HepG2 (cell line): ENCODE results near the gene LSM12. TPM values are rescaled to one million over a fixed set of nuclear protein-coding genes. Genes with fewer than 3 reads are reported as not detected.

Experiments used
- AFF4 ChIP-seq: sonication (generic); formaldehyde crosslinking; IDR thresholded peaks from 2 replicates; pipeline ENCODE4 v1.4.0; 2020; ENCODE audit warnings: missing genetic modification reagents
- ARID3A ChIP-seq: IDR thresholded peaks from 2 replicates; pipeline ENCODE4 v1.6.1; 2012; ENCODE audit warnings: low read depth, low read length, improper control_type of control experiment
- ATF4 ChIP-seq, 2 experiments: fragments of 450-650 bp in 1 of 2; sonication (generic) in 1 of 2; formaldehyde crosslinking; IDR thresholded peaks; 2 replicates each; pipeline versions ENCODE4 v1.5.0 to v1.8.0; 2020 to 2022; ENCODE audit warnings: mild to moderate bottlenecking in 1 of 2, missing genetic modification reagents in 1 of 2
- CHCHD3 ChIP-seq: sonication (generic); formaldehyde crosslinking; IDR thresholded peaks from 2 replicates; pipeline ENCODE4 v1.8.0; 2022; ENCODE audit warnings: mild to moderate bottlenecking, missing genetic modification reagents, moderate library complexity
- ETV5 ChIP-seq: IDR thresholded peaks from 2 replicates; pipeline ENCODE4 v1.6.1; 2018; ENCODE audit warnings: missing biosample characterization, missing genetic modification reagents, inconsistent platforms, borderline replicate concordance
- GTF2F1 ChIP-seq: fragments of 150-350 bp; IDR thresholded peaks from 2 replicates; pipeline ENCODE4 v1.6.1; 2014; ENCODE audit warnings: low read length
- ISL2 ChIP-seq: sonication (generic); formaldehyde crosslinking; IDR thresholded peaks from 2 replicates; pipeline ENCODE4 v1.5.0; 2020; ENCODE audit warnings: missing genetic modification reagents
- JUN ChIP-seq: sonication (generic); formaldehyde crosslinking; IDR thresholded peaks from 2 replicates; pipeline ENCODE4 v1.4.0; 2020; ENCODE audit warnings: mild to moderate bottlenecking, missing genetic modification reagents
- MAF1 ChIP-seq: sonication (generic); formaldehyde crosslinking; IDR thresholded peaks from 2 replicates; pipeline ENCODE4 v1.5.0; 2020; ENCODE audit warnings: missing genetic modification reagents, borderline replicate concordance
- NRL ChIP-seq: sonication (generic); formaldehyde crosslinking; IDR thresholded peaks from 2 replicates; pipeline ENCODE4 v1.5.0; 2020; ENCODE audit warnings: missing genetic modification reagents, mild to moderate bottlenecking, moderate library complexity, borderline replicate concordance
- RBAK ChIP-seq: sonication (generic); formaldehyde crosslinking; IDR thresholded peaks from 2 replicates; pipeline ENCODE4 v1.5.1; 2020; ENCODE audit warnings: mild to moderate bottlenecking, missing genetic modification reagents
- RBFOX2 ChIP-seq: fragments of 200-400 bp; formaldehyde crosslinking; IDR thresholded peaks from 2 replicates; pipeline ENCODE4 v1.6.1; 2017; ENCODE audit warnings: low read depth, mild to moderate bottlenecking, low read length
- SMAD3 ChIP-seq: sonication (generic); formaldehyde crosslinking; IDR thresholded peaks from 2 replicates; pipeline ENCODE4 v1.4.0; 2020; ENCODE audit warnings: missing genetic modification reagents
- SNAI1 ChIP-seq: sonication (generic); formaldehyde crosslinking; IDR thresholded peaks from 2 replicates; pipeline ENCODE4 v1.5.0; 2020; ENCODE audit warnings: mild to moderate bottlenecking, missing genetic modification reagents, borderline replicate concordance
- SPEN ChIP-seq: sonication (generic); formaldehyde crosslinking; IDR thresholded peaks from 2 replicates; pipeline ENCODE4 v1.5.1; 2020; ENCODE audit warnings: low read depth, mild to moderate bottlenecking, missing genetic modification reagents
- TBX2 ChIP-seq: sonication (generic); formaldehyde crosslinking; IDR thresholded peaks from 2 replicates; pipeline ENCODE4 v1.5.0; 2020; ENCODE audit warnings: missing genetic modification reagents, mild to moderate bottlenecking, borderline replicate concordance
- TSC22D2 ChIP-seq: sonication (generic); formaldehyde crosslinking; IDR thresholded peaks from 2 replicates; pipeline ENCODE4 v1.5.1; 2020; ENCODE audit warnings: missing genetic modification reagents, mild to moderate bottlenecking, borderline replicate concordance
- ZMYM2 ChIP-seq: sonication (generic); formaldehyde crosslinking; IDR thresholded peaks from 2 replicates; pipeline ENCODE4 v1.8.0; 2022; ENCODE audit warnings: mild to moderate bottlenecking, missing genetic modification reagents
- ZNF225 ChIP-seq: sonication (generic); formaldehyde crosslinking; IDR thresholded peaks from 2 replicates; pipeline ENCODE4 v1.4.0; 2020; ENCODE audit warnings: mild to moderate bottlenecking, missing genetic modification reagents
- ZNF264 ChIP-seq: sonication (generic); formaldehyde crosslinking; IDR thresholded peaks from 2 replicates; pipeline ENCODE4 v1.4.0; 2020; ENCODE audit warnings: missing genetic modification reagents
- ZNF703 ChIP-seq: sonication (generic); formaldehyde crosslinking; IDR thresholded peaks from 2 replicates; pipeline ENCODE4 v1.5.1; 2020; ENCODE audit warnings: missing genetic modification reagents, mild to moderate bottlenecking, moderate library complexity, borderline replicate concordance
- ZSCAN21 ChIP-seq: sonication (generic); formaldehyde crosslinking; IDR thresholded peaks from 2 replicates; pipeline ENCODE4 v1.8.0; 2022; ENCODE audit warnings: mild to moderate bottlenecking, missing genetic modification reagents, moderate library complexity, borderline replicate concordance
- polyA plus RNA-seq, 8 experiments: library from polyadenylated mRNA; depleted of rRNA in 3 of 8; stranded (reverse) in 7 of 8; unstranded in 1 of 8; fragments of >200 nt; fragmentation: Illumina TruSeq in 4 of 8; extraction: Trizol in 4 of 8; gene quantifications; 2 replicates each; pipeline versions ENCODE4 v1.2.1 to v1.2.3, GENCODE V29; 2011 to 2016; ENCODE audit warnings: low read depth in 4 of 8, missing spikeins in 1 of 8, mixed read lengths in 1 of 8; ENCODE audit not compliant: insufficient read depth in 1 of 8
- total RNA-seq, 5 experiments: library from RNA; depleted of rRNA; stranded (reverse); fragments of >200 nt; fragmentation: Illumina TruSeq; extraction: Trizol; gene quantifications; 2 replicates each; pipeline ENCODE4 v1.2.3, GENCODE V29; 2016; ENCODE audit warnings: low read depth in 1 of 5

LSM12 gene
- total and polyA plus RNA-seq, 2 of the 13 experiments (the other 11 are each of a cell fraction or from before 2014, with no cell fraction given), result 52.8 to 55.7 TPM

GRCh38 chr17:43994272-43995149 lies 72.0 kb downstream of the LSM12 start (continued):
- TF ChIP-seq CHCHD3 (CRISPR knock-in tag), result no peak
- no peak for TF ChIP-seq ZNF264
- TF ChIP-seq SPEN, result peak; percentile 19; the same call in 1 of the 2 replicates
- TF ChIP-seq ZNF703 (CRISPR knock-in tag), result no peak
- TF ChIP-seq SMAD3, result peak; percentile 52; the same call in 1 of the 2 replicates
- TF ChIP-seq ETV5, result no peak
- no peak for TF ChIP-seq ZNF225 (CRISPR knock-in tag)
- TF ChIP-seq NRL (CRISPR knock-in tag), result no peak
- no peak for TF ChIP-seq AFF4 (CRISPR knock-in tag)
- TF ChIP-seq JUN (CRISPR knock-in tag), result no peak
- no peak for TF ChIP-seq SNAI1 (CRISPR knock-in tag)
- TF ChIP-seq ZSCAN21, result peak; percentile 44; the same call in 1 of the 2 replicates
- no peak for TF ChIP-seq RBFOX2
- TF ChIP-seq TSC22D2 (CRISPR knock-in tag), result no peak
- no peak for TF ChIP-seq MAF1 (CRISPR knock-in tag)
- TF ChIP-seq ARID3A, result no peak
- TF ChIP-seq RBAK (CRISPR knock-in tag), result no peak
- TF ChIP-seq ISL2 (CRISPR knock-in tag), result no peak
- no peak for TF ChIP-seq ATF4 (CRISPR knock-in tag; IDR thresholded peaks at IDR 0.05)
- TF ChIP-seq ZMYM2 (CRISPR knock-in tag), result no peak
- no peak for TF ChIP-seq TBX2
- no peak for TF ChIP-seq GTF2F1
